Stimulated activated CD8-positive, alpha-beta memory T cell treated with anti-CD3 and anti-CD28 coated beads, Interleukin-2, amount 100 ng/mL, for 48 hours (primary cell): Measurements from ENCODE around the gene GLRA1.
"Not testable (repeated sequence)": the region's sequence is repeated elsewhere in the genome, so short reads cannot be mapped to it uniquely, and the experiment has no call there.

Source experiments
- DNase-seq, 2 donors: peaks; one replicate each; pipeline ENCODE4 v3.0.0-alpha.2; 2020; ENCODE audit warnings: low read depth in 2 of 2

GLRA1 gene

DNA sequence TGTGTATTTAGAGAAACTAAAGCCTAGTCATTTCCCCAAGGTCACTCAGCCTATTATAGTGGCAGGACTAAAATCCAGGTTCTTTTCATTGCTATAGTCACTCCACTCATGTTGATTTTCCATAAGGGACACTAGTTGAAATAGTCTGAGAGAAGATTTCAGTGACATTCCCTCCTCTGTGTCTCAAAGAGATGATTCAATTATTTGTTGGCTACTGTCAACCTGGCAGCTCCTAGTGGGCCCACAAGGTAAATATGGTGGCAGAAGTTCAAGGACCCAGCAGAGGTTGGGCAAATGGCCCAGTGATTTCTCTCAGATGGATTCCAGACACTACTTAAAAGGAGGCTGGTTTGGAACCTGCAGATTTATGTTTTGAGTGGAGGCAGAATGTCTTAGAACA is 104.8 kb downstream of the GLRA1 start:
- DNase-seq = no peak

DNA sequence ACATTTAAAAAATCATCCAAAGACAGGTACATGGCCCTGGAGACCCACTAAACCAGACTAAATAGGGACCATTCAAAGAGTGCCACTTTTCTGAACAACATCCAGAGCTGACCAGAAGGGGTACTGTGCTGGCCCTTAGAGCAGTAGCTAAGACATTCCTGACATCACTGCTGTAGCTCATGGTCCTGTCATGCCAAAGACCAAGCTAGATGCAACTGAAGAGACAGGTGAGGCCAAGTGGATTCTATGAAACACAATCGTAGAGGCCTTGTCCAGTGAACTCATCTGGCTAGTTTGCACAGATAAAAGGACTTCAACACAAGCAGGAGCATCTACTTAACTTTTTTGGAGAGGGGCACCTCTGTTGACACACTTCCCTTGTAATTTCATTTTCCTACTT is 109.6 kb downstream of the GLRA1 start:
- DNase-seq = no peak

DNA sequence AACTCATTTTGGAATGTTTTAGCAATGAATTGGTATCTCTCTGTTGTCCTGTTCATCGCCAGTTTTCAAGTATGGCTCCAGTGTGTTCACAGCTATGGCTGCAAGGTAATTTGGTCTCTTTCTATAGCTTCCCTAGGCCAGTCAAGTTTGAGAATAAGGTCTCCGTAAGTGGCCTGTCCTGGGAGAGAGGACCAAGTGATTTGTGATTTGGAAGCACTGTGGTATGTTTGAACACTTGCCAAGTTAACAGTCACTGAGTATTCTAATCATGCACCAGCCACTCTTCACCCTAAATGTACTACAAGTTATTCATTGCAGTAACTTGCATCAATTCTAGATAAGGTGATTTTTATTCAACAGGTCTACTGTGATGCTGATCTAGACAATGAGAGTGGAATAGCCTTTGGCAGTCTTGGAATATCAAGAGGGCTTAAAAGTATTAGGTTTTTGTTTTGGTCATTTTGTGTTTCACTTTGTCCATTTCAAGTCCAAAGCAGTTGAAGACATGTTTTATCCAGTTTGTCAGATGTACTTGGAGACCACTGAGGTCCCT is 111.8 kb downstream of the GLRA1 start:
- DNase-seq = no peak

DNA sequence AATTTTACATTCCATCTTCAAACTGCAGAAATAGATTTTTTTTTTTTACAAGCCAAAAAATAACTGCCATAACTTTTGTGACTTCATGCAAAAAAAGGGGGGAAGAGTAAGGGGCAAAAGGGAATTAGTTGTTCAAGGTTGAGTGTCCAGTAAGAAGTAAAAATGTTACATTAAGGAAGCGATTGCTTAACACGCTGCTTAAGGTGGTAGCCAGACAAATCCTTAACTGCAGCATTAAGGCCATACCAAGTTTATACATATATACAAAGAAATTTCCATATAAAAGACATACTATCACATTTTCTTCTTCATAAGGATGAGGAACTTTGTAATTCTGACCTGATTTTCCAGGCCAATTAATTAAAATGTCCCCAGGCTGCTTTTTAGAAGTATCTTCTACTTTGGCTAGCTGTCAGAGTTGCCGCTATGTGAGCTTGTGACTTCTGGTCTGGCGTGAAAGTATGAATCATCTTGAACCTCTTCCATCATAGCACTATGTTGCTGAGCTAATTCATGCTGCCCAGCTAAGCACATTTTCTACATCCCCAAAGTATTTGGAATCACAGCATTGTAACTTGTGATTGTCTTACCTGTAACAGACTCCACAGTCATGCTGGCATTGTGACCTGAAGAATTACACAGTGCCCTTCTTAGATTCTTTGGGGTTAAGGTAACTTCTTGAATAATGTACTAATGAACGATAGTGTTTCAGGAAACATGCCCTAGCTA is 112.9 kb downstream of the GLRA1 start:
- DNase-seq = no peak

DNA sequence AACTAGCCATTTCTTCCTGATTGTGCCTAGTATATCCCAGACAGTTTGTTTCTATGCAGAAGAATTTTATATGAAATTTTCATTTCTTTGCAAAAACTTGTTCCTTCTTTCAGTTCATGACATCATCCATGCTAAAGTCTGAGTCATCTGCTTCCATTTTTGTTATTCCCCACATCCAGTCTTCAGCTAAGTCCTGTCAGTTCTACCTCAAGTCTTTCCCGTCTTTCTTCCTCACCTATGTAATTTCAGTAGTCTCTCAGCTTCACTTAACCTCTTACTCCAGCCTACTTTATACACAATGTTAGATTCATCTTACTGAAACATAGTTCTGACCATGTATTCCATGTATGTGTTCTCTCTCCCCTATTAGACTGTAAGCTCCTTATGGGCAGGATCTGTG is 113.8 kb downstream of the GLRA1 start:
- DNase-seq = no peak

DNA sequence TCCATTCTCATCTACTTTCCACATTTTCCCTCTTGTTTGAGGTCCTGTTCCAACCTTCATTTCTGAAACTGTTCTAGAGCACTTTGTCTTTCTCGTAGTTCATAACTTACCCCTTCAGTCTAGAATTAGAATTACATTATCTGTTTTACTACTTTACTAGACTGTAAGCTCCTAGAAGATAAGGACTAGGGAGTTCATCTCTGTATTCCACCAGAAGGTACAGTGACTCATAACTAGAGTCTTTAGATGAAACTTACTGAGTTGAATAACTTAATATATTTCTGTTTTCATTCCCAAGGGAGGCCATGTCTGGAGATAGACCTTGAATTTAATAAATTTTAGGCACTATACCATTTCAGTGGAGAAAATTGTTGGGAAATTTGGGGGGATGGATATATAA is 114.2 kb downstream of the GLRA1 start:
- DNase-seq = no peak

DNA sequence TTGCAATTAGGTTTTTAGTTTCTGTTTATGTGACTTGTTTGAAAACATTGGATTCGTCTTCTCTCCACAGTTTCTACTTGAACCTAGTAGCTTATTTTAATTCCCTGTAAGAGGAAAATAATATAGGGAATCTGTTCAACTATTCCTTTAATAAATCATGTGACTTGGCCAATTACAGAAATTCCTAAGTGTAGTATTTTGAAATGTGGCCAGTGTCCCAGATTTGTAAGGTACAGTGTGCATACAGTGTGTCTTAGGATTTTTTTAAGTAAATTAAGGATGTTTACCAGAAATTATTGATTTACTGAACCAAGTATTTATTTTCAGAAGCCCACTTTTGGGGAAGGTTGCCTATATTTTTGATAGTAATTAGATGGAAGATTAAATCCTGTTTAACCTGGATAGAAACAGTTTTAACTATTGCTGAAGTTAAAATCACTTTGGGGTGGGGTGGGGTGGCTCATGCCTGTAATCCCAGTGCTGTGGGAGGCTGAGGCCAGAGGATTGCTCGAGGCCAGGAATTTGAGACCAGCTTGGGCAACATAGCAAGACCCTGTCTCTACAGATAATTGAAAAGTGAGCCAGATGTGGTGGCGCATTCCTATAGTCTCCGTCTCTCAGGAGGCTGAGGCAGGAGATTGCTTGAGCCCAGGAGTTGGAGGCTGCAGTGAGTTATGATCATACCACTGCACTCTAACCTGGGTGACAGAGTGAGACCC is 116.0 kb downstream of the GLRA1 start:
- DNase-seq = no peak

DNA sequence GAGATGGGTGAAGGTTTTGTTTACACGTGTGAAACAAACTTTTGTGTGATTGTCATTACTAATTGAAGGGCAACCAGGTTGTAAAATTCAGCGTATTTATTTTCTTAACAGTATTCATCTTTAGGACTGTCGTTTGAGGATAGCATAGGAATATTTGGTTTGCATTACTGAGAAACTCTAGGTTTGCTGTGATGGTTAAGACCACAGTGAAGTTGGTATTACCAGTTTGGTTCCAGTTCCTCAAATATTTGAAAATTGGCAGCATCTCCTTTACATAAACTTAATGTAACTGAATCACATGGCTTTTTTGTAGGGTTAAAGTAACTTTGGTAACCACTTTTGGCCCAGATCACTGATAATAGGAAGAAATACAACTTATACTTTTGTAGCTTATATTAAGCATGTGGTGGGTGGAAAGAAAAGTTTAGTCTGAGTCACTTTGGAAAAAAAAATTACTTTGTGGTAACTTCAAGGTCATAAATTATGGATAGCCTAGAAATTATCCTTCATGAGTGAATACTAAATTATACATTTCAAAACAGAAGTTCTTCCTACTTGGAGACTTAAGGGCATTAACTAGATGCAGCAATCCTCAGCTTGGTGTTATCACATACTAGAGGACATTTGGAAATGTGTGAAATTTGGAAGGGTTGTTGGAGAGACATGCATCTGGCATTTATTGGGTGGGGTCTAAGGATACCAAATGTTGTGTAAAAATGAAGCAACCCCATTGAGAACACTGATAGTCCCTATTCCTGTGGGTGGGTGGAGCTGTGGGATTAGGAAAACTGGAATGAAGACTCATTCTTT is 119.0 kb downstream of the GLRA1 start:
- DNase-seq = no peak

DNA sequence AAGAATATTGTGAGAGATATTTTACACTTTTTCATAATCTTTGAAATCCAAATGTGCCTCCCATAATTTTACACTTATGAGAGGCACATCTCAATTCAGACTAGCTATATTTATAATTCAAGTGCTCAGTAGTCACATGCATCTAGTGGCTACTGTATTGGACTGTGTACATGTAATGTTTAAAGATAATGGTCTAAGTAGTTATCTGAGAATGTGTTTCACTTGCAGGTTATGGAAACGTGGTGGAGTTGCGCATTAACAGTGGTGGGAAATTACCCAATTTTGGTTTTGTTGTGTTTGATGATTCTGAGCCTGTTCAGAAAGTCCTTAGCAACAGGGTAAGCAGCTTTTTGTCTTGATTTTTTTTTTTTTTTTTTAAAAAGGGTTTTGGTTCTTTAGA is 124.1 kb downstream of the GLRA1 start:
- DNase-seq = no peak

DNA sequence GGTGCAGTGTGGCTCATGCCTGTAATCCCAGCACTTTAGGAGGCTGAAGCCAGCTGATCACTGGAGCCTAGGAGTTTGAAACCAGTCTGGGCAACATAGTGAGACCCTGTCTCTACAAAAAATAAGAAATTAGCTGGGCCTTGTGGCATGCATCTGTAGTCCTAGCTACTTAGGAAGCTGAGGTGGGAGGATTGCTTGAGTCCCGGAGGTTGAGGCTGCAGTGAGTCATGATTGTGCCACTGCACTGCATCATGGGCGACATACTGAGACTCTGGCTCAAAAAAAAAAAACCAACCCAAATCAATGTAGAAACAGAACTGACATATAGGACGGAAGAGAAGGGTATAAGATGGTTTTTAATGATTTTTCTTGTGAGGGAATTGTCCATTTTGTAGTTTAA is 125.2 kb downstream of the GLRA1 start:
- DNase-seq = no peak

DNA sequence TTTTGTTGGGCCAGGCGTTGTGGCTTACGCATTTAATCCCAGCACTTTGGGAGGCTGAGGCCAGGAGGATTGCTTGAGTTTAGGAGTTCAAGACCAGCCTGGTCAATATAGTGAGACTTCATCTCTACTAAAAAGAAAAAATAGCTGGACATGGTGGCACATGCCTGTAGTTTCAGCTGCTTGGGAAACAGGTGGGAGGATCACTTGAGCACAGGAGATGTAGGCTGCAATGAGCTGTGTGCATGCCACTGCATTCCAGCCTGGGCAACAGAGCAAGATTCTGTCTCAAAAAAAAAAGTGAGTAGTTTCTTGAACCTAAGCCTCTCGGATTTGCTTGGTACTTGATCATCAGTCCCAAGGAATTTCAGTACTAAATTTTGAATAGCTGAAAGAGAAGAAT is 126.0 kb downstream of the GLRA1 start:
- DNase-seq = no peak

DNA sequence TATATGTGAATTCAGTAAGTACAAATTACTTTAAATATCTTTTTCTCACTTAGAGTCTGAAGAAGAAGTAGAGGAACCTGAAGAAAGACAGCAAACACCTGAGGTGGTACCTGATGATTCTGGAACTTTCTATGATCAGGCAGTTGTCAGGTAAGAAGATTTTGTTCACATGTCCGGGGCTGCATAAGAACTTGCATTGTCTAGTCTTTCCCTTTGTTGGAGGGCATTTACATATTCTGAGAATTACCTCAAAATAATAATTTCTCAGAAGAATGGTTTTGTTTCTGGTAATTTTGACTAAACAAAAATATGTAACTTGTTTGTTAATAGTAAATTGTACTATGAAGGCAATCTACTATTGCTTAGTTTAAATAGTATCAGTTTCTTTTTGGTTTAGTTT is 129.2 kb downstream of the GLRA1 start:
- no peak for DNase-seq

DNA sequence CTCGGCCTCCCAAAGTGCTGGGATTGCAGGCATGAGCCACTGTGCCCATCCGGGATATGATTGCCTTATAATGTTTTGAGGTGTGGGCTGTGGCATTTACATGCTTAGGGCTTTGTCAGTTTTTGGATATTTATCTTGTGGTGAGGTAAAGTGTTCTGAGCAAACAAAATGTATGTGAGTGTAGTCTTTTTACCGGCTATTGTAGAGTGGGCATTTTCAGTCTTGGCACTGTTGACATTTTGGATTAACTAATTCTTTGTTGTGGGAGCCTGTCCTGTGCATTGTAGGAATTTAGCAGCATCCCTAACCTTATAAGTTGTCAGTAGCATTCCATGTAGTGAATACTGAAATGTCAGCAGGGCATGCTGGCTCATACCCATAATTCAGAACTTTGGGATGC is 131.3 kb downstream of the GLRA1 start:
- no peak for DNase-seq

DNA sequence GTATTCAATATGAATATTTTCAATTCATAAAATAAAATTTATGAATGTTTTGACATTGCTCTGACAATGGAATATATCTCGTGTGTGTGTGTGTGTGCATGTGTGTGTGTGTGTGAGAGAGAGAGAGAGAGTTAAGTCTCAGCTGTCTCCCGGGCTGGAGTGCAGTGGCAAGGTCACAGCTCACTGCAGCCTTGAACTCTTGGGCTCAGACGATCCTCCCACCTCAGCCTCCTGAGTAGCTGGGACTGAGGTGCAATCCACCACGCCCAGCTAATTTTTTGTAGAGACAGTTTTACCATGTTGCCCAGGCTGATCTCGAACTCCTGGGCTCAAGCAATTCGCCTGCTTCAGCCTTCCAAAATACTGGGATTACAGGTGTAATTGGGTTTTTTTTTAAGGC is 136.8 kb downstream of the GLRA1 start:
- no peak for DNase-seq

DNA sequence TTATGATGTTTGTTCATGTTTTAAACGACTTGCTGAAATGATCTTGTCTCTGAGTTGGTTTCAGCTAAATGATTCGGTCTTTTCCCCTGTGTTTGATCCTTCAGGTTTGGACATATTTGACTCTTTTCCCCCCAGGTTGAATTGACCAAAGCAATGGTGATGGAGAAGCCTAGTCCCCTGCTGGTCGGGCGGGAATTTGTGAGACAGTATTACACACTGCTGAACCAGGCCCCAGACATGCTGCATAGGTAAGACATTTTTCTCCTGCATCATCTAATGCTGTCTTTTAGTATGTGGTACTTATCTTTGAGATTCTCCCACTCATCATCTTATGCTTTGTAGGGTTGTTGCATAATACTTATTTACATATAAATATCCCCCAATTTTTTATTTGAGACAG is 138.2 kb downstream of the GLRA1 start:
- no peak for DNase-seq

DNA sequence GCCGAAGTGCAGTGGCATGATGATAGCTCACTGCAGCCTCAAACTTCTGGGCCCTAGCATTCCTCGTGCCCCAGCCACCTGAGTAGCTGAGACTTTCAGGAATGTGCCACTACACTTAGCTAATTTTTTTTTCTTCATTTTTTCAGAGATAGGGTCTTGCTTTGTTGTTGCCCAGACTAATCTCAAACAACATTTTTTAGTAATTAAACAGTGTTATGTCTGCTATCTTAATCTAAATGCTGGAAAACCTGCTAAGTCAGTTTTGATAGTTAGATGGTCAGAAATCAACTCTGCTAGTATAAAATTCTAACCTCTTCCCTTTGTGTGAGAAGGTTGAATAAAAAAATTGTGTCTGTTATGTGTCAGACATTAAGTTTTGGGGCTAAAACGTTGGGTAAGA is 140.5 kb downstream of the GLRA1 start:
- no peak for DNase-seq

DNA sequence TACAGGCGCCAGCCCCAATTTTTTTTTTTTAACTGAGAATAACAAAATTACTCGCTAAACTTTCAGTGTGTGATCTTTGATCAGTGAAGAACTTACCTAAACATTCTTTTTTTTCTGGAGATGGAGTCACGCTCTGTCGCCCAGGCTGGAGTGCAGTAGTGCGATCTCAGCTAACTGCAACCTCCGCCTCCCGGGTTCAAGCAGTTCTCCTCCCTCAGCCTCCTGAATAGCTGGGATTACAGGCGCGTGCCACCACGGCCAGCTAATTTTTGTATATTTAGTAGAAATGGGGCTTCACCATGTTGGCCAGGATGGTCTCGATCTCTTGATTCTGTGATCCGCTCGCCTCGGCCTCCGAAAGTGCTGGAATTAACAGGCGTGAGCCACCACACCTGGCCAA is 141.0 kb downstream of the GLRA1 start:
- not testable (repeated sequence) for DNase-seq

DNA sequence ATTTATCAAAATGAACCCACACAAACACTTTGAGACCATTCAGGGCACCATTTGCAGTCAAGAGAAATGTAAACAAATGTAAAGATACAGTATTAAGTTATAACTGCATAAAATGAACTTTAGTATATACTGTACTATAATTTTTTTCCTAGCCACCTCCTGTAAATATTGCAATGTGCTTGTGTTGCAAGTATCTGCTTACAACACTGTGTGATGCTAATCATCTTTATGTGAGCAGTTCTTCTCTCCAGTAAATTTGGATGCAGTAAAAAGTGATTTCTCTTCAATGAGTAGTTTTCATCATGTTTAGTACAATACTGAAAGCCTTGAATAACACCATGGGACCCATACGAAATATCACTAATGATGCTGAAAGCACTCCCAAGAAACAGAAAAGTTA is 143.4 kb downstream of the GLRA1 start:
- DNase-seq = no peak

DNA sequence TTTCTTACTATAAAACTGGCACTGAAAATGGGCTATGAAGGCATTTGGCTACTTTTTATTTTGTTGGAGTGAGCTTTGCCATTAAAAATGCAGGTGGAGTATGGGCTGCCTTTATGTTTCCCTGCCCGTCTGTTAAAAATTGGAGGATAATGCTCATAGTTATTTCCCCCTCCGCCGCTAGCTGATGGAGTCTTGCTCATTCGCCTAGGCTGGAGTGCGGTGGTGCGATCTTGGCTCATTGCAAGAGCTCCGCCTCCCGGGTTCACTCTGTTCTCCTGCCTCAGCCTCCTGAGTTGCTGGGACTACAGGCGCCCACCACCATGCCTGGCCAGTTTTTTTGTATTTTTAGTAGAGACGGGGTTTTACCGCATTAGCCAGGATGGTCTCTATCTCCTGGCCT is 144.3 kb downstream of the GLRA1 start:
- DNase-seq = no peak

DNA sequence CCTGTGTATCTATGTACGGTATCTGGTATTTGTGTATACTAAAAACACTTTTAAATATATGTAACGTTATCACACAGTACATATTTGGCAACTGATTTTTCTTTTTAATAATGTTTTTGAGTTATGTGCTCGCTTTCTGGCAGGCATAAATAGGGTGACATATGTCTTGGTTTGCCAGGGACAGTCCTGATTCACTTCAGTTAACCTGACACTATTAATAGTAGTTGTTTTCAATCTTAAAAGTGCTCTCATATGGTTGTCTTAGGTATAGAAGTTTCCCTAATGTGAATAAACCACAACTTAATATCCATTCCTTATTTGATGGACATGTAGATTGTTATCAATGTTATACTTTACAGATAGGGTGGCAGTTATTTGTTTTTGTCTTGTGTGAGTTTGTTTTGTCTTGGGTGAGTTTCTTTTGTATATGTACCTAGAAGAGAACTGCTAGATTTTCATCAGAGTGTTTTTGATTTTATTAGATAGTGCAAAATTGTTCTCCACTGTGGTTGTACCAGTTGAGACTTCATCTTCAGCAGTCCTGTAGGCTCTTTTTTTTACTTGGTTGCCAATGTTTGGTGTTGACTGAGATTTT is 145.0 kb downstream of the GLRA1 start:
- DNase-seq = no peak

DNA sequence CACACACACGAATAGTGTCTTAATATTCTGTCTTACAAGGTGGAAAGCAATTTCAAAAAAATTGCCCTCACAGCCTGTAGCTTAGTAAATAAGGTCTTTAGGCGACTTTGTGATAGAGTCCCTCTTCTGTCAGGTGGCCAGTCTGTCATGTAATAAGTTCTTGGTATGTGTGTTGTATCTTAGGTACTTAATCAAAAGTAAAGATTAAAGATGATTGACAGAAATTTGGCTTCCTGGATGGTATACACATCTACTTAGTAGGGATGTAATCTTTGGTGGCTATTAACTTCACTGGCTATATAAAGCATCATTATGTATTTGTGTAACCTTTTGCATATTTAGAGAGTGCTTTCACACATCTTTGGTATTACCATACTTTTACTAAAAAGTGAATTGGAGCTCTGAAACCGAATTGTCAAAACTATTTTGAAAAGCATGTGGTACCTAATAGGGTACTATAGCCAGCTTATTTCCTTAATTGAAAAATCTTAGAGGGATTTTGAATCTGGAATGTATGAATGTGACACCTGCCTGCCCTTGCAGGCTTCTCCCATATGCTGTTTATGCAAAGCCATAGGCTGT is 149.5 kb downstream of the GLRA1 start:
- DNase-seq = no peak

DNA sequence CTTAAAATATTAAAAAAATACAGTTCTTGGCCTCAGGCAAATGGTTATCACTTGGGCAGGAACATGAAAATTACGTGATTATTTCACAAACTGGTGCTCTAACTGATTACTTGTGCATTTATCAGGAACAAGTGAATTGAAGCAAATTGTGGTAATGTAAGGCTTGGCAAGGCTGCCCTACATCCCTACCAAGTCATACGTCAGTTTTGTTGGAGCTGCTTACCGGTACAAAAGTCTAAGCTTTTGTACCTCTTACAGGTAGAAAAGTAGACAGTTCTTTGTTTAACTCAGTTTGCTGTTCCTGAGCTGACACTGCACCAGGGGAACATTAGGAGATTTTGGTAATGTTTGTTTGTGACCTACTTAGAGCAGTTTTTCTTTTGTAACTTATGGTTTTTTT is 150.7 kb downstream of the GLRA1 start:
- DNase-seq = no peak
